CMK (cell line): ENCODE results near the gene STBD1.
"Not testable (repeated sequence)": the region's sequence is repeated elsewhere in the genome, so short reads cannot be mapped to it uniquely, and the experiment has no call there.

Experiments used
- DNase-seq: peaks from one replicate; pipeline ENCODE4 v3.0.0-alpha.2; 2010; ENCODE audit warnings: low read depth

Gene STBD1

GRCh38 chr4:76283900-76284299, 22.6 kb upstream of the STBD1 start:
- no peak for DNase-seq

GRCh38 chr4:76287811-76288210, 18.7 kb upstream of the STBD1 start:
- DNase-seq, result not testable (repeated sequence)

GRCh38 chr4:76292730-76293129, 13.8 kb upstream of the STBD1 start:
- no peak for DNase-seq

- DNase-seq, result no peak
These were observed 12.8 kb upstream of the STBD1 start for GRCh38 chr4:76293772-76294171.

GRCh38 chr4:76296286-76296820, 10.2 kb upstream of the STBD1 start:
- no peak for DNase-seq

- no peak for DNase-seq
These were observed 8.3 kb upstream of the STBD1 start for GRCh38 chr4:76298227-76298626.

- DNase-seq, result no peak
These were observed 6.5 kb upstream of the STBD1 start for GRCh38 chr4:76300012-76300411.

GRCh38 chr4:76301068-76301774, 5.3 kb upstream of the STBD1 start:
- no peak for DNase-seq

GRCh38 chr4:76301775-76302162, 4.8 kb upstream of the STBD1 start:
- no peak for DNase-seq

- DNase-seq, result no peak
These were observed 3.6 kb upstream of the STBD1 start for GRCh38 chr4:76302826-76303438.

GRCh38 chr4:76305033-76305687, 1.4 kb upstream of the STBD1 start:
- DNase-seq, result peak; percentile 18

GRCh38 chr4:76306882-76307659, 538 bp downstream of the STBD1 start:
- DNase-seq, result no peak

GRCh38 chr4:76307660-76308014, 1.1 kb downstream of the STBD1 start:
- DNase-seq, result no peak

GRCh38 chr4:76308548-76308947, 2.0 kb downstream of the STBD1 start:
- DNase-seq, result no peak

GRCh38 chr4:76309939-76310550, 3.5 kb downstream of the STBD1 start:
- no peak for DNase-seq

- DNase-seq, result no peak
These were observed 4.2 kb downstream of the STBD1 start for GRCh38 chr4:76310683-76311082.

GRCh38 chr4:76311896-76312331, 5.4 kb downstream of the STBD1 start:
- no peak for DNase-seq

GRCh38 chr4:76312457-76312856, 5.9 kb downstream of the STBD1 start:
- no peak for DNase-seq

GRCh38 chr4:76313547-76313946, 7.0 kb downstream of the STBD1 start:
- DNase-seq, result no peak

- DNase-seq, result no peak
These were observed 8.9 kb downstream of the STBD1 start for GRCh38 chr4:76315267-76315918.

- DNase-seq, result no peak
These were observed 9.6 kb downstream of the STBD1 start for GRCh38 chr4:76316131-76316530.
